HG03139 (cell line): ENCODE results near the gene CLDND2.
"Not testable (repeated sequence)": the region's sequence is repeated elsewhere in the genome, so short reads cannot be mapped to it uniquely, and the experiment has no call there.

Experiments
- ATAC-seq: cut with Tn5 transposase; IDR thresholded peaks from one replicate; pipeline ENCODE4 v1.9.1; 2021; ENCODE audit not compliant: unreplicated experiment

The CLDND2 gene, protein sequence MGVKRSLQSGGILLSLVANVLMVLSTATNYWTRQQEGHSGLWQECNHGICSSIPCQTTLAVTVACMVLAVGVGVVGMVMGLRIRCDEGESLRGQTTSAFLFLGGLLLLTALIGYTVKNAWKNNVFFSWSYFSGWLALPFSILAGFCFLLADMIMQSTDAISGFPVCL

DNA sequence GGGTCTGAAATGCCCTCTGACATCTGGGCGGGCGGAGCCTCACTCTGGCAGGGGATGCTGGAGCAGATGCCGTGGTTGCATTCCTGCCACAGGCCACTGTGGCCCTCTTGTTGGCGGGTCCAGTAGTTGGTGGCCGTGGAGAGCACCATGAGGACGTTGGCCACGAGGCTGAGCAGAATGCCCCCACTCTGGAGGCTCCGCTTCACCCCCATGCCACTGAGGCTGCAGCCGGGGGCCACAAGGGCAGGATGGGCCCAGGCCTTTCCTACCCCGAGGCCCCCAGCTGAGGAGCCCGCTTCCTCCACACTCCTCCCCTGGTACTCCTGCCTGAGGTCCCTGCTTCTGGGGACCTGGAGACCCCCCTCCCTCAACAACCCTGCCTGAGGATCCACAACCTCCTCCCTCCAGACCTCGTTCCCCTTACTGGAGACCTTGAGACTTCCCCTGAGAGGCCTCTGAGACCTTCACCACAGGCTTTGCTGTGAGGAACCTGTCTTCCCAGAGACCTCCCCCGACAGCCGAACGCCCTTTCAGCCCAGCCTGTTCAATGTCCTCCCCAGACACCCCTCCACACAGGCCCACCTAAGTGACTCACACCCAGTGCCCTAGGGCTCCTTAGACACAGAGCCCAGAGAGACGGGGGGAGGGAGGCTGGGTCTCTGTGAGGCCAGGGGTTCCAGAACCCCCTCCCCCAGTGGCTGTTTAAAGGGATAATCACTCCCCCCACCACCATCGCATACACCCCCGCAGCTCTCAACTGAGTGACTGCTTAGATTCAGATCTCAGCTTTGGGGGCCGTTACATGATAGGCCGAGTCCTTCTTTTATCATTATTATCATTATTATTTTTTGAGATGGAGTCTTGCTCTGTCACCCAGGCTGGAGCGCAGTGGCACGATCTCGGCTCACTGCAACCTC lies at the start of gene CLDND2:
Gene CLDND2 (minus strand): TSS at position 638 of the 917 bp plus-strand sequence. CDS start 426 bp downstream, at position 212.
- ATAC-seq = no peak

DNA sequence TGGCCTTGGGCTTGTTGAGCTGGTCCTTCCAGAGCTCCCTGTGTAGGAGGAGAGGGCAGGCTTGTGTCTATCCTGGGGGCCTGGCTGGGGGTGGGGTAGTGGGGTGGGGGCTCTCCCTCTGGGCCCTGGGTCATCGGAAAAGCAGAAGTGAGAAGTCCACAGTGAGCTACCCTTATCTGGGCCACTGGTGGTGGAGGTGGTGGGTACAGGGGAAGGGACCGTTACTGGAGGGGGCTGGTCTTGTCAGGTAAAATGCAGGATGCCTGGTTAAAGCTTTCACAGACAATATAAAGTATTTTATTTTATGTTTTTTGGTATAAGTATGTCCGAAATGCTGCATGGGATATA lies 49.0 kb upstream of the CLDND2 start:
- ATAC-seq = peak; percentile 11

DNA sequence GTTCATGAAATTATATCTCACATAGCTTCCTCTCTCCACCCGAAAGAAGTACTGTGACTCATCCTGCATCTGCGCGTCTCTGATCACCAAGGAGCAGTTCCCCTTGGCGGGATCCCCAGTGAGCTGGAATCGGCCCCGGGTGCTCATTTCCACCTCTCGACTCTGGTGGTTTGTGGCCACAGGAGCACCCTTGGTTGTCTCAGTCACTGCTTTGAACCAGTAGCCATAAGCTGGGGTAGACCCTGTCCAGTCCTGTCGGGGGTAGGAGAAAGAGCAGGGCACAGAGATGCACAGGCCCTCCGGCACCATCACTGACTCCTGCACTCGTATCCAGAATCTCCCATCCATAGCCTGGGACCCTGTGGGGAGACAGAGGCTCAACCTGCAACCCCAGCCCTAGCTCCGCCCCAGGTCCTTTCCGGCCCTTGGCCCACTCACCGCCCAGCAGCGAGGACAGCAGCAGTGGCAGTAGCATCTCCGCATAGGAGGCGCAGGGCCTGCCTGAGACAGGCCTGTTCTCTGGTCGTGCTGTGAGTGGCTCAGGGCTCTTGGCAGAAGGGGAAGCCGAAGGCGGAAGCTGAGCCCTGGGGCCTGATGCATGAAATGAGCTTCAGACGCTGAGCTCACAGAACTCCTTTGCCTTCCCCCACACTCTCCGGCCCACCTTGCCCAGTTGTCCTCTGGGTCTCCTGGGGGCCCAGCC lies 48.5 kb upstream of the CLDND2 start, which contains the start of gene SIGLEC10:
Gene SIGLEC10 (minus strand): TSS at position 536 of the 703 bp plus-strand sequence. CDS start 61 bp downstream, at position 475.
- ATAC-seq = peak; percentile 68

DNA sequence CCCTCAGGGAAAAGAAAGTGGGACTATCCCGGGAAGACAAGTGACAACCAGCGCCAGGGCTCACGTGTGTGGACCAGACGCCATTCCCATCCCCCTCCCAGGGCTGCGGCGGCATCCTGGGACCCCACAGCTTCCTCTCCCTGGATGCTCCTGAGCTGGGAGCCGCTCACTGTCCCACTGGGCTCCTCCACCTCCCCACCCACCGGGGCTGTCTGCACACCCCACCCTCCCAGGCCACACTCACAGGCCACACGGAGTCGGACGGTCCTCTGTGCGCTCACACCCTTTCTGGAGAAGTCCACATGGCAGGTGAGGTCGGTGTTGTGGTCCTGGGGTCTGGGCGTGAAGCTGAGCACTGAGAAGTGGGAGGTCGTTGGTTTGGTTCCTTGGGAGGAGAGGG lies 47.6 kb upstream of the CLDND2 start:
- not testable (repeated sequence) for ATAC-seq

DNA sequence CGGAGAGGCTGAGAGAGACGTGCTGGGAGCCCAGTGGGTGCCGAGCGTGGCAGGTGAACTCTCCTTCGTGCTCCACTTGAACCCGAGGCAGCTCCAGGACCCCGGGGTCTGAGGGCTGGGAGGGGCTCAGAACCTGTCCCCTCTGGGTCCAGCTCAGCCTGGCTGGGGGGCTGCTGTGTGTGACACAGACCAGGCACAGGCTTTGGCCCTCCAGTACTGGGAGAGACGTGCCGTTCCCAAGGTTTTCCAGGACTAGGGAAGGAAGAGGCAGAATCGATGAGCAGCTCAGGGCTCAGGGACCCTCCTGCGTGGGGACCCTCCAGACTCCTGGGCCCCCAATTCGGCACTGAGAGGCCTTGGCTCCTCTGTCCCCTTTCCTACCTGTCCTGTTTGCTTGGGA lies 46.4 kb upstream of the CLDND2 start:
- ATAC-seq = no peak

DNA sequence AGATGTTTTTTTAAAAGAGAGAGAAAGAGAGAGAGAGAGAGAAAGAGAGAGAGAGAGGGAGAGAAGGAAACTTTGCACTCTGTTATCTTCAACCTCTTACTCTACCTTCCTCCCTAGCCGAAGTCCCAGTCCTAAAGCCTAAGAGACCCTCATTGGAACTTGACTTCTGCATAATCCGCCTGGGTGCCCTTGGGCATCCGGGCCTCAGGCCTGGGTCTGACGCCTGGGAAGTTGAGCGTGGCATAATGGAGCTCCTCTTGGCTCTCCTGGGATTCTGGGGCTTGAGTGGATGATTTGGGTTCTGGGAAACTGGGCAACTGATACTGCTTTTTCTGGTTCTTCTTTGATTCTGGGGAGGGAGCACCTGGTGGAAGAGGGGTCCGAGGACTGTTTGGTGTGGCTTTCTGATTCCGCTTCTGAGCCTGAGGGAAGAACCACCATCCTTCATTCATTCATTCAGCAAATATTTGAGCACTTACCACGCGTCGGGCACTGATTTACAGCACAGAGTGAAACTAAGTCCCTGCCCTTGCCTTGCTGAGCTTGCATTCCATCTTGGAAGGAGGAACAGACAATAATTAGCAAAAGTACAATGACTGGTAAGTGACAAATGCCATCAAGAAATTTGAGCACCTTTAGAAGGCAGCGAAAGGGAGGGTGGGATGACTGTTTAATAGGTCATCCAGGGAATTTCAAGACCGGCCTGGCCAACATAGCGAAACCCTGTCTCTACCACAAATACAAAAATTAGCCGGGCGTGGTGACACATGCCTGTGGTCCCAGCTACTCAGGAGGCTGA lies 42.3 kb upstream of the CLDND2 start:
- ATAC-seq = no peak

DNA sequence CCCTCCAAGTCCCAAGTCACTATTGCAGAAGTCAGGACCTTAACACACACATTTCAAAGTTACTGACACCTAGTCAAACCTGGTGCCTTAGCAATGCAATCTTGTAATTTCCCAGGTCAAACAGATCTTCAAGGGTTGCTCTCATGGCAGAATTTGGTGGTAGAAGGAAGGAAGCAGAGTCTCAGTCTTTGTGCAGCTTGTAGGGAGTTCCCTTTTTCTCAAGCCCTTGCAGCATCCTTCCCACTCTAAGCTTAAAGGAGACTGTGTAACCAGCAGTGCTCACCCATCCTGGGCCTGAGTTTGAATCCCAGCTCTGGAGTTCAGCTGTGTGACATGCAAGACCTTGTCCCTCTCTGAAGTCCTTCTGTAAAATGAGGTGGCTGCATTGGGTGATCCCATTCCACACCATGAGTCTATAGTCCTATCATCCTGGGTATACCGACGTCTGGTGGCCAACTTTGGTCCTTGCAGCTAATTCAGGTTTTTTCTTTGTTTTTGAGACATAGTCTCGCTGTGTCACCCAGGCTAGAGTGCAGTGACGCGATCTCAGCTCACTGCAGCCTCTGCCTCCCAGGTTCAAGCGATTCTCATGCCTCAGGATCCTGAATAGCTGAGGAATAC lies 38.8 kb upstream of the CLDND2 start:
- no peak for ATAC-seq

DNA sequence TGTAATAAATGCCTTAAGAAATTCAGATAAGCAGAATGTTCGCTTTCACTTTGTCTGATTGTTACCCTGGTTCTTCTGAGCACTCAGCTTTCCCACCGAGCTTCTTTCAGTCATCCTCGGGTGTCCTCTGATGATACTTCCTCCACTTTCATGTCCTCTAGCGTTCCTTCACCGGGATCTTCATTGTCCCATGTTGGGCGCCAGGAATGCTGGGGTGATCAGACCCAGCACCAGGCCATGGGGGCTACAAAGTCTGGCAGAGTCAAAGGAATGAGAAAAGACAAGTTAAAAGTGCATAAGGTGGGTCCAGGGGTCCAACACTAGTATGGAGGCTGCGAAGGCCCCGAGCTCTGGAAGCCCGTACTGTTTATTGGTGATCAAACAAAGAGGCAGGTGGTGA lies 33.3 kb upstream of the CLDND2 start:
- no peak for ATAC-seq

DNA sequence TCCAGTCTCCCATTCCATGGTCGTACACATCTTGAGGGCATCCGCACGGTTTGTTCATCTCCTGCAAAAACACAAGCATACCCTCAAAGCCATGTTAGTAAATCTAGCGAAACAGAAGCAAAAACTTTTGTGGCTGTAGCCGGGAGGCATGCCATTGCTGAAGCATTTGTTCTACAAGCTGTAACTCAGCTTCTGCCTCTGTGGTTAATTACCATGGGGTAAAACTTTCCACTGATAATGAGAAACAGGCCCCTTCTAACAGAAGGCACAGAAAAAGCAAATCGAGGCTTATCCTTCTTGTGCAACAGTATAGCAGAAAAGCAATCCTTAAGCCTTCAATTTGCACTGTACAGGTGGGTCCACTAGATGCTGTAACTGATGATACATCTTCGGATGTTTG lies 31.1 kb upstream of the CLDND2 start:
- not testable (repeated sequence) for ATAC-seq

DNA sequence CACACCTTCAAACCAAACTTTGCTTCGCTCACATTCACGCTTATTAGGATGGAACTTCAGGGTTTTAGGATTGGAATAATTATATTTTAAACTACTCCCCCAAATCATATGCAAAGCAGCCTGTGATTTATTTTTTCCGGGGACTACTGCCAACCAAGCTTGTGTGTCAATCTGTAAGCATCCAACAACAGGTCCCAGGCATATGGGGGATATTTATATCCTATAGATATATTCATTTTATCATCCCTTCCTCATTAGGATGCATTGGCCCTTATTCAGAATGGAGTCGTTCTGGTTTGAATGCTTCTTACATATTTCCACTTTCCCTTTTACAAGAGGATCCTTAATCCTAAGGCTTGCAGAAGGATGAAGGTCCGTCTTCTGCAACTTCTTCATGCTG lies 30.4 kb upstream of the CLDND2 start:
- no peak for ATAC-seq

DNA sequence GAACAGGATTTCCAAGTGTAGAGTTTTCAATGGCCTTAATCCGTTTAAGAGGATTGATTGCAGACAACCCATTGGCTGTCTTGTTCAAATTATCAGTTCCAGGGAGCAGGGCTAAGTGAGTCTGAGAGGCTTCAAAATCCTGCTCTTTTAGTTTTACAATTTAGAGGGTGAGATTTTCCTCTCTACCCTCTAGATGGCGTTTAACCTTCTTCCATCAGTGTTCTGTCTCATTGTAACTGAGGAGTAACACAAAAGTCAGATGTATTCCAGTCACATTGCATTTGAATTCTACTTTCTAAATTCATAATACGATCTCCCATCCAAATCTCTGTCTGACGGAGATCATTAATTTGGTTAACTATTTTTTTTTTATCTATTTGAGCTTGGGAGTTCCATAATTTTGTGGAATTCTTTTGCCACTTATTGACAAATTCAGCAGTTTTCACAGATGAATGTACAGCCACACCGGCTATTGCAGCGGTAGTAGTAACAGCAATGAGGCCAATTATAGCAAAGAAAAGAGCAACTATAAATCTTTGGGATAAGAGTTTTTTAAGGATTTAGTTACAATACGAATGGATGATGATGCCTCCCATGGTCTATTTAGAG lies 29.4 kb upstream of the CLDND2 start:
- no peak for ATAC-seq

DNA sequence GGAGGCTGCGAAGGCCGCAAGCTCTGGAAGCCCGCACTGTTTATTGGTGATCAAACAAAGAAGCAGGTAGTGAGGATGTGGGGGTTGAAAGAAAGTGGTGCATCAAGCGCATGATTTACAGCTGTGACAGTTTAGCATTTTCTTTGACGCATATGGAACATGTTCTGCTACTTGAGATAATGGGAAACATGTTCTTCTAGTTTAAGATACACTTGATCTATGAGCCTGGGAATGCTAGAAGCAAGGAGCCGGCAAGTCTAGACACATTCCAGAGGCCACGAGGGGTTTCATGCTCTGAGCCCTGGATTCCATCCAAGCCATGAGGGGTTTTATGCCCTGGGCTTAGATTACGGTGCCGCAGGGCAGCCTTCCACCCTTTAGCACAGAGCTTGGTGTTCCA lies 28.6 kb upstream of the CLDND2 start:
- ATAC-seq = not testable (repeated sequence)

DNA sequence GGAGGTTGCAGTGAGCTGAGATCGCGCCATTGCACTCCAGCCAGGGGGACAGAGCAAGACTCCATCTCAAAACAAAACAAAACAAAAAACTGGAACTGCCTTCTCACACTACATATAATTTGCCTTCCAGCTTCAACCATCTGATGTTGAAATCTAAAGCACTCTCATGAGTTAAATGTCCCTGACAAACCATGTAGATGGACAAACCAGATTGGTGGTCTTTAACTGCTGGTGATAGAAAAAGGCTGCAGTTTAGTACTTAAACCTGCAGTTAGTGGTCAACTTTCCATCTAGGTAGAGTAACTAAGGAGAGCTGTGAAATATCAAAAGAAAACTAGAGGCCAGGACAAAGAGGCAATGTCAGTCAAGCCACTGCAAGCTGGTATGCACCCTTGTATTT lies 27.4 kb upstream of the CLDND2 start:
- no peak for ATAC-seq

DNA sequence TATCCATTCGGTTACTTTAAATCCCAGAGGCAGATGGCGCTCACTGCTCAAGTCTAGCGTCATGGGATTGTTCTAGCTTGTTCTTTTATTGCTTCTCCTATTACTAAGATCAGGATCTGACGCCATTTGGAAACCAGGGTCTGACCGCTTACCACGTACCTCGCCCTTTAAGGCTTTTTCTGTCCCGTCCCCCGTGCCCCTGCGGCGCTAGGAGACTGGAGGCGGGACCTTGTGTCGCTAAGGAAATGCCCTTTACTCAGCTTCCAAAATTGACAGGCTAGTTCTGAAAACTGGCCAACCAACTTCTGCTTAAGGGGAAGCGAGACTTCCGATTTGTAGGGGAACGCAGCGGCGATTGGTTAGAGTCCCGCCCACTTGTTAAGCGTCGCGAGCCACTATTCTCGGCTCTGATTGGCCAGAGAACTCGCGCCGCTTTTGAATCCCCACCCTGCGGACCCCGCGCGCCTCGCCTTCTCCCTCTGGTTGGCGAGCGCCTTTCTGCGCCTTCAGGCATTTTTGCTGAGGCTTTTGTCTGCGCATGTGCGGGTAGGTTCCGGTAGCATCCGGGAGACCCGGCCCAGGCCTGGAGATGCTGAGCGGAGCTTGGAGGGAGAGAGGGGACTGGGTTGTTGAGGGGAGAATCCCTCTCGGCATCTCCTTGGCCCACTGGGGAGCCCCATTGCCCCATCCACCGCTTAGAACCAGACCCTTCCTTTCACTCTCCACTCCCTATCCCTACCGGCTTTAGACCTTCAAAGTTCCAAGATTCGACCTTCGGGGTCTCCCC lies 25.4 kb upstream of the CLDND2 start:
- peak; percentile 78 for ATAC-seq

DNA sequence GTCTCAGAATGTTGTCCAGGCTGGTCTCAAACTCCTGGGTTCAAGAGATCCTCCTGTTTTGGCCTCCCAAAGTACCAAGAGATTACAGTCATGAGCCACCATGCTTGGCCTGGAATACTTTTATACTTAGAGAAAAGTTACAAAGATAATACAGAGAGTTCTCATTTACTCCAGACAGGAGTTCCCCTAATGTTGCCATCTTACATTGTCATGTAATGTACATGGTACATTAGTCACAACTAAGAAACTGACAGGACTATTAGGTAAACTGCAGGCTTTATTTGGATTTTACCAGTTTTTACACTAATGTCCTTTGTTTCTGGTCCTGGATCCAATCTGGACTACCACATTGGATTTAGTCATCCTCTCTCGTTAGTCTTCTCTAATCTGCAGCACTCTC lies 23.9 kb upstream of the CLDND2 start:
- no peak for ATAC-seq

DNA sequence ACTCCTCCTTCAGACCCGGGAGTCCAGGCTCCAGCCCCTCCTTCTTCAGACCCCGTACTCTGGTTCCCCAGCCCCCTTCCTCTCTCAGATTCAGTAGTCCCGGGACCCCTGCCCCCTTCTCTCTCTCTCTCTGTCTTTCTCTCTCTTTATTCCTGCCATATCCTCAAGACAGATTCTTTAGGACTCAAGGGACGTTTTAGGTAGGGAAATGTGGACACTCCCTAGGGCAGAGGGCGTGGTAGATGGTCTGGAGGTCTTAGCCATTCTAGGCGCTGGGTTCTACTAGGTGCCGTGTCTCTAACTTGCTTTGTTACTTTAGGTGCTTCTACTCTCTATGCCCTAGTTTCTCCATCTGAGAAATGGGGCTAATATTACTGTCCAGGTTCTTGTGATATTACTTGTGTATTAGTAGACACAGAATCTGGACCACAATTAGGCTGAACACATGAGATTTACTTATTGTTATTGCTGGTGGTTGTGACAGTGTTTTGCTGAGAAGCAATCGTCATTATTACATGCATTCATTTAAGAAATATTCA lies 22.3 kb upstream of the CLDND2 start:
- no peak for ATAC-seq

DNA sequence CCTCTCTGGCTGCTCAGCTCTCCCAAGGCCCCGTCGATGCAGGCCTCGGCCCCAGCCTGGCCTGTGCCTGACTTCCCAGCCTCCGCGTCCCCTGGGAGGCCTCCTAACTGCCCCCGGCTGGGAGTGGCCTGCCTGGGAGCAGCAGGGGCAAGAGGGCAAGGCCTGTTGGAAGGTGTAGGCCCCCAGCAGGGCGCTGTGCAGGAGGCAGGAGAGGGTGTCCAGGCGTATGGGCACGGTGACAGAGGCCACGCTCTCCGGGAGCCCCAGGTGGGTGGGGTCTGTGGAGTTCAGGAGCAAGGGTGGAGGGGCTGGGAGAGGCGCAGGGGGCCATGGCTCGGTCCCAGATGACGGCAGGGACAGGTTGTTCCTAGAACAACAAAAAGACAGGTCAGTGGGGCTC lies 20.3 kb upstream of the CLDND2 start:
- no peak for ATAC-seq

DNA sequence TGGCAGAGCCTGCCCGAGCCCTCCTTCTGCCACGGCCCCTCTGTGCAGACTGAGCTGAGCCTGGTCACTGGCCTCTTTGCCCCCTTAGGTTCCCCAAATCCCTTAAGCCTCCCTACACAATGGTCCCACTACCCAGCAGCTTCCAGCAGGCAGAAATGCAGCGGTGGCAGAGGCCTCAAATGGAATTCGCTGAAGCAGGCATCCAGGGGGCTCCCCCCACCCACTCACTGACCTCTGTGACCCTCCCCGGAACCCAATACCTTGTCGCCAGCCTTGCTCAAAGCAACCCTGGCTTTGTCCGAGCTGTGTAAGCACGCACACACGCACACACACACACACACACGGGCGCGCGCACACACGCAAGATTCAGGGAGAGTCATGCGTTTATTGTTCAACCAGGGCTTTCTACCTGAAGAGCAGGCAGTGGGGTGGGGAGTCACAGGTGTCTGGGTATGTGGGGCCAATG lies 19.2 kb upstream of the CLDND2 start, which contains the start of gene LIM2:
Gene LIM2 (minus strand): TSS at position 51 of the 466 bp plus-strand sequence. CDS start 531 bp downstream, outside the sequence.
- ATAC-seq = no peak
